ENCODE results near the gene SOD2.
"Not testable (repeated sequence)": the region's sequence is repeated elsewhere in the genome, so short reads cannot be mapped to it uniquely, and the experiment has no call there.

Gene SOD2

DNA sequence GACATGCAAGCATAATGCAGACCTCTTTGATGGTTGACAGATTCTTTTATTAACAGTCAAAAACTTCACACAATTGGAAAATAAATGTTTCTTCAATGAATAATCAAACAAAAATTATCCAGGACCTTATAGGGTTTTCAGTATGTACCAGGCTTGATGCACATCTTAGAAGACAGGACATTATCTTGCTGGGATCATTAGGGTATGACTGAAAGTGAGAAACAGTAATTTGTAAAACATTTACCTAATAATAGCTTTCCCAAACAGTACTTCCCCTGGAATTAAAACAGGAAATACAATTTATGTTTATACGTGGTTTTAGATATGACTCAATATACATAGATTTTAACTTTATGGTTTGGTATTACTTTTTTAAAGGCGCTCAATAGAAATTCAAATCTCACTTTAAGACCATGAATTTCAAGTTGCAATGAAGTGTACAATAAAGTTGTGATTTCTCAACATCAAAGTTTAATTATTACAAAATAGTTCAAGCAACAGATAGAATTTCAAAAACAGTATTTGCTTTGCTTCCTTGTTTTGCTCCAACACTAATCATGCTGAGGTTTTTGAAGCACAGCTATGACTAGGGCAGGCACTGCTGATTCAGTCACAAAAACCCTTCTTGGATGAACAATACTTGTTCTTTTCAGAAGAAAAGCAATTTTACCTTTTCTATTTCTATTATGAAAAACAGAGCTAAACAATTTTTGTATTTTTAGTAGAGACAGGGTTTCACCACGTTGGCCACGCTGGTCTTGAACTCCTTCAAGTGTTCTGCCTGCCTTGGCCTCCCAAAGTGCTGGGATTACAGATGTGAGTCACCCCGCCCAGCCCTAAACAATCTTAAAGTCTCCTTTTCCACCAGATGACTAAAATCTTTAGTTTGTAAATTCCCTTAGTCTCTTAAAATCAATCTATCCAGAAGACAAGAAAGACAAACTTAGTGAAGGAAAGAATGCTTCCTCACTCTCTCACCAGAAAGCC is 13.7 kb downstream of the SOD2 start:
- Mint-ChIP-seq H3K4me3 (no peak overlapping the region), H3K36me3 (peaks cover 26% of the 10 kb centered on the region)
- no peak for ATAC-seq

DNA sequence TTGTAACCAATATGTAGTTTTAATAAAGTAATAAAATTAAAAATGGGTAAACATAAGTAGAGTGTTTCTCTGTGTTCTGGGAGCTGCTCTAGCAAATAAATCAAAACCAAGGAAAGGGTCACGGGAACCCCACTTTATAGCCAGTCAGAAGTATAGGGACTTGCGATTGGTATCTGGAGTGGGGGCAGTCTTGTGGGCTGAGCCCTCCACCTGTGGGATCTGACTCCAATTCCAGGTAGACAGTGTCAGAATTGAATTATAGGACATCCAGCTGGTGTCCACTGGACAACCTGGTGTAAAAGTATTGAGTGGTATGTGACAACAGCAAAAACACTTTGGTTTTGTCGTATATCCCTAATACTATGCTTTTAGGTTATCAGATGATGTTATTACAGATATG is 14.5 kb downstream of the SOD2 start:
- Mint-ChIP-seq H3K27ac (no peak overlapping the region), H3K36me3 (peaks cover 33% of the 10 kb centered on the region), H3K9me3 (no peaks in the 10 kb centered on the region), H3K27me3 (no peaks in the 10 kb centered on the region), H3K4me1 (peaks cover 14% of the 10 kb centered on the region), H3K4me3 (no peak overlapping the region)
- no peak for ATAC-seq

More for the DNA sequence above, 13.7 kb downstream of the SOD2 start:
- H3K27ac Mint-ChIP-seq: no peak overlapping the region
- H3K9me3 Mint-ChIP-seq: no peaks in the 10 kb centered on the region
- peaks cover 11% of the 10 kb centered on the region for H3K4me1 Mint-ChIP-seq
- no peaks in the 10 kb centered on the region for H3K27me3 Mint-ChIP-seq

DNA sequence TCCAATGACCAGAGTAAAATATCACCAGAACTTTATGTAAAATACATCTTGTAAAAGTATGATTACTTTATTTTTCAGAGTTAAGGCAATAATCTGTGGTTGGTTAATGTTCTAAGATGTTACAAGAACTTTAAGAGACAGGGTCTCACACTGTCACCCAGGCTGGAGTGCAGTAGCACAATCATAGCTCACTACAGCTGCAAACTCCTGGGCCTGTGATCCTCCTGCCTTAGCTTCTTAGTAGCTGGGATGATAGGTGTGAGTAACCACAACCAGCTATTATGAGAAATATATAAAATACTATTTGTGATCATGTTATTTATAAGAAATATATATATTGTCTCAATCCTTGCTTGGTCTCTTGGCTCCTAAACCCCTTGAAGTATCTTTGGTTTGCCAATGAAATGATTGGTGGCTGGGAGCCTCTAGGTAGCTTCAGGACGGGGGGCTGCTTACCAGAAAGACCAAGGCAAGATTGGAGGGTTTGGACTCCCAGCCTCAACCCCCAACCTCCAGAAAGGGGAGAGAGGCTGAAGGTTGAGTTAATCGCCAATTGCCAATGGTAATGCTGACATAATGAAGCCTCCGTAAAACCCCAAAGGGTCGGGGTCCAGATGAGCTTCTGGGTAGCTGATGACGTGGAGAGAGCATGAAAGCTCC is 15.4 kb downstream of the SOD2 start:
- Mint-ChIP-seq H3K9me3 (no peaks in the 10 kb centered on the region), H3K4me1 (peaks cover 19% of the 10 kb centered on the region), H3K27ac (no peak overlapping the region), H3K4me3 (no peak overlapping the region), H3K27me3 (no peaks in the 10 kb centered on the region), H3K36me3 (peaks cover 42% of the 10 kb centered on the region)
- no peak for ATAC-seq

DNA sequence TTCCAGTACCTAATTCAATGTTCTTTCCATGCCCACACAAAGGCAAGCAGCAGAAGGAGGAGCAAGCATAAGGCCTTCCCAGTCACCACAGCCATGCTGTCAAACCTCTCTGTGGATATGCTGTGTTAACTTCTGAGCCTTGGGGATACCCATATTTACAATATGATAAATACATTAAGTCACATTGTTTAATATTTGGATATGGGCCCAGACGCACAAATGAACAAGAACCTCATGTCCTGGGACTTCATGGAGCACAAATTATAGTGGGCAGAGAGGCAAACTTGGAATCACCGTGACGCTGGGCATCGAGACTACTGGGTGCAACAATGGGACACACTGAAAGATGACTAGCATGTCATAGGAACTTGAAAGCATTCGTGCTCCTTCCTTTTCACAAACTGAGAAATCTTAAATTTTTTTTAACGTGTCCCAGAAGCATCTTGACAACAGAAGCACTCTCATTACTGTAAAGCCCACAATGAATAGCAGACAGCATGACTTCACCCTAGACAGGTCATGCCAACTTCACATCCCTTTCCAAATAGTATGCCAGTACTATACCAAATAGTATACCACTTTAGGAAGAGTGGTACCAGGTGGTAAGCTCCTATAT is 16.0 kb downstream of the SOD2 start:
- Mint-ChIP-seq H3K27ac (no peak overlapping the region), H3K4me1 (peaks cover 19% of the 10 kb centered on the region), H3K27me3 (no peaks in the 10 kb centered on the region), H3K36me3 (peaks cover 46% of the 10 kb centered on the region), H3K4me3 (no peak overlapping the region), H3K9me3 (peaks cover under 1% of the 10 kb centered on the region)
- no peak for ATAC-seq

DNA sequence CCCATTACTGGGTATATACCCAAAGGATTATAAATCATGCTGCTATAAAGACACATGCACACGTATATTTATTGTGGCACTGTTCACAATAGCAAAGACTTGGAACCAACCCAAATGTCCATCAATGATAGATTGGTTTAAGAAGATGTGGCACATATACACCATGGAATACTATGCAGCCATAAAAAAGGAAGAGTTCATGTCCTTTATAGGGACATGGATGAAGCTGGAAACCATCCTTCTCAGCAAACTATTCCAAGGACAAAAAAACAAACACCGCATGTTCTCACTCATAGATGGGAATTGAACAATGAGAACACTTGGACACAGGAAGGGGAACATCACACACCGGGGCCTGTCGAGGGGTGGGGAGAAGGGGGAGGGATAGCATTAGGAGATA is 16.8 kb downstream of the SOD2 start:
- H3K27ac Mint-ChIP-seq, H3K27me3 Mint-ChIP-seq, ATAC-seq, H3K9me3 Mint-ChIP-seq, H3K4me3 Mint-ChIP-seq: not testable (repeated sequence)
- Mint-ChIP-seq H3K4me1 (peaks cover 19% of the 10 kb centered on the region), H3K36me3 (peaks cover 48% of the 10 kb centered on the region)

DNA sequence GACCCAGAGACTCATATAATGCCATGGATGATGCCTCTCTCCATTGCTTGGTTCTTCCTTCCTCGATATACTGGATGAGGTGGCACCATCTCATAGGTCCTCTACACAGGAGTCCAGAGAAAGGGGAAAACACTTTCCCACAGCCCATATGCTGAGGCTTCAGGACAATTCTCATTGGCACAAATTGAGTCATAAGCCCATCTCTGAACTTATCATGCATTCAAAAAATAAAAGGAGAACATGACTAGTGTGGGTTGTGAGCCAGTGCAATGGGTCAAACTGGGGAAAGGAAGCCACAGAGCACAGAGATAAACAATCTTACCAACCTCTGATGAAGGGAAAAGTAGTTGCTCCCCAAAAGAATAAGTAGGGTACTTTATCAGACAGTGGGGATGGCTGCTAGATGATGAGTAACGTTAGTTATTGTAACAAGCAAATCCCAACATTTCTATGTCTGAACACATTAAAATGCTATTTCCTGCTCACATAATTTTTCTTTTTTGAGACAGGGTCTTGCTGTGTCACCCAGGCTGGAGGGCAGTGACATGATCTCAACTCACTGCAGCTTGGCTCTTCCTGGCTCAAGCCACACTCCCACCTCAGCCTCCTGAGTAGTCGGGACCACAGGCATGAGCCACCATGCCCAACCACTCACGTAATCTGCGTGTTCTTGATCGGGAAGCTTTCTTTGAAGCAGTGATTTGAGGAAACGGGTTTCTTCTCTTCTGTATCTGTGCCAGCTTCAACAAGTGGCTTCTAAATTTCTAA is 27.0 kb downstream of the SOD2 start:
- peaks cover 2% of the 10 kb centered on the region for H3K9me3 Mint-ChIP-seq
- no peaks in the 10 kb centered on the region for H3K27me3 Mint-ChIP-seq
- no peak overlapping the region for H3K4me3 Mint-ChIP-seq
- H3K27ac Mint-ChIP-seq: no peak overlapping the region
- no peak for ATAC-seq
- H3K36me3 Mint-ChIP-seq: peaks cover 46% of the 10 kb centered on the region
- no peaks in the 10 kb centered on the region for H3K4me1 Mint-ChIP-seq

DNA sequence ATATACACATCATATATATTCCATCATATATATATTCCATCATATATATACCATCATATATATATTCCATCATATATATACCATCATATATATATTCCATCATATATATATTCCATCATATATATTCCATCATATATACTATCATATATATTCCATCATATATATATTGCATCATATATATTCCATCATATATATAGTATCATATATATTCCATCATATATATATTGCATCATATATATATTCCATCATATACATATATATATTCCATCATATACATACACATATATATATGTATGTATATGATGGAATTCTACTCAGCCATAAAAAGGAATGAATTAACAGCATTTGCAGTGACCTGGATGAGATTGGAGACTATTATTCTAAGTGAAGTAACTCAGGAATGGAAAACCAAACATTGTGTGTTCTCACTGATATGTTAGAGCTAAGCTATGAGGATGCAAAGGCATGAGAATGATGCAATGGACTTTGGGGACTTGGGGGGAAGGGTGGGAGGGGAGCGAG is 29.6 kb downstream of the SOD2 start:
- ATAC-seq, H3K4me3 Mint-ChIP-seq, H3K27me3 Mint-ChIP-seq, H3K9me3 Mint-ChIP-seq, H3K4me1 Mint-ChIP-seq, H3K27ac Mint-ChIP-seq: not testable (repeated sequence)
- peaks cover 43% of the 10 kb centered on the region for H3K36me3 Mint-ChIP-seq

DNA sequence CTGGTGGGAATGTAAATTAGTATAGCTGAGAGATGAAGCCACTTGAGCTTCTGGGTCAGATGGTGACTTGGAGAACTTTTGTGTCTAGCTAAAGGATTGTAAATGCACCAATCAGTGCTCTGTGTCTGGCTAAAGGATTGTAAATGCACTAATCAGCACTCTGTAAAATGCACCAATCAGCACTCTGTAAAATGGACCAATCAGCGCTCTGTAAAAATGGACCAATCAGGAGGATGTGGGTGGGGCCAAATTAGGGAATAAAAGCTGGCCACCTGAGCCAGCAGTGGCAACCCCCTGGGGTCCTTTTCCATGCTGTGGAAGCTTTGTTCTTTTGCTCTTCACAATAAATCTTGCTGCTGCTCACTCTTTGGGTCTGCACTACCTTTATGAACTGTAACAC is 31.1 kb downstream of the SOD2 start:
- H3K4me3 Mint-ChIP-seq, H3K9me3 Mint-ChIP-seq, H3K27me3 Mint-ChIP-seq, ATAC-seq, H3K27ac Mint-ChIP-seq, H3K4me1 Mint-ChIP-seq: not testable (repeated sequence)
- peaks cover 42% of the 10 kb centered on the region for H3K36me3 Mint-ChIP-seq

DNA sequence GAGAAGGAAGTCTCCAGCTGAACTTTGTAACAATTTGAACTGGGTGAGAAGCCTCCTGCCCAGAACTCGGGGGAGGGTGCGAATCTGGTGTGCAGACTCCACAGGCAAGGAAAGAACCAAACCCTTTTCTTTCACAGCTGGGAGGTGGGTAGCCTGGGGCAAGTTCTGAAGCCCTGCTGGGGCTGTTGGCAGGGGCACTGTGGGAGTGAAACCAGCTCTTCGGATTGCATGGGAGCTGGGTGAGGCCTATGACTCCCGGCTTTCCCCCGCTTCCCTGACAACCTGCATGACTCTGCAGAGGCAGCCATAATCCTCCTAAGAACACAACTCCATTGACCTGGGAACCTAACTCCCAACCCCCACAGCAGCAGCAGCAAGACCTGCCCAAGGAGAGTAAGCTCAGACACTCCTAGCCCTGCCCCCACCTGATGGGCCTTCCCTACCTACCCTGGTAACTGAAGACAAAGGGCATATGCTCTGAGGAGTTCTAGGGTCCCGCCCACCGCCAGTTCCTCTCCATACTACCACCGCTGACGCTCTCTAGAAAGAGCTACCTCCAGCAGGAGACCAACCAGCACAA is 37.5 kb downstream of the SOD2 start:
- Mint-ChIP-seq H3K9me3 (peaks cover 3% of the 10 kb centered on the region), H3K4me3 (no peak overlapping the region), H3K27ac (no peak overlapping the region), H3K4me1 (peaks cover 6% of the 10 kb centered on the region), H3K27me3 (no peaks in the 10 kb centered on the region), H3K36me3 (peaks cover 19% of the 10 kb centered on the region)
- no peak for ATAC-seq

DNA sequence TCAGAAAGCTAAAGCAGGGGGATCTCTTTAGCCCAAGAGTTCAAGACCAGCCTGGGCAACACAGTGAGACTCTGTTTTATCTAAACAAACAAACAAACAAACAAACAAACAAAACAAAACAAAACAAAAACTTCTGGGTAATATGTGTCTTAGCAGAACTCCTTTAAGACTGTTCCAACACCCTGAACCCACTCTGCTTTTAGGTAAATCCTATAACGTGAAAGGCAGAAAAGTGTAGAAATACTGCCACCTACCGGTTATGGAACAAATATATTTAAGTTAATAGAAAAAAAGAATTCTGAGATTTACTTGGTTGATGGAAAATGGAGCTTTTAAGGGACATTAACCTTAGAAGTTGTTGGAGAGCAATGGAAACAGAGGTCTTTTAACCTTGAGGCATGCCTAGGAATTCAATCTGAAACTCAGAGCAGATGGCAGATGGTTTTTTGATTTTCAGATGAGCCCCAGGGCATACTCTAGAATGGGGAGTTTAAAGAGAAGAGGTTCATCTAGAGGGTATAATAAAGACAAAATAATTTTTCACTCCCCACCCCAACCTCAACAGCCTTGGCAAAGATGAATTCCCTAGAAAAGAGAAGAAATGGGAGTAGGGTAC is 38.5 kb downstream of the SOD2 start:
- Mint-ChIP-seq H3K4me3 (no peak overlapping the region), H3K4me1 (peaks cover 6% of the 10 kb centered on the region), H3K27ac (no peak overlapping the region), H3K27me3 (no peaks in the 10 kb centered on the region), H3K9me3 (peaks cover 3% of the 10 kb centered on the region), H3K36me3 (peaks cover 14% of the 10 kb centered on the region)
- no peak for ATAC-seq

DNA sequence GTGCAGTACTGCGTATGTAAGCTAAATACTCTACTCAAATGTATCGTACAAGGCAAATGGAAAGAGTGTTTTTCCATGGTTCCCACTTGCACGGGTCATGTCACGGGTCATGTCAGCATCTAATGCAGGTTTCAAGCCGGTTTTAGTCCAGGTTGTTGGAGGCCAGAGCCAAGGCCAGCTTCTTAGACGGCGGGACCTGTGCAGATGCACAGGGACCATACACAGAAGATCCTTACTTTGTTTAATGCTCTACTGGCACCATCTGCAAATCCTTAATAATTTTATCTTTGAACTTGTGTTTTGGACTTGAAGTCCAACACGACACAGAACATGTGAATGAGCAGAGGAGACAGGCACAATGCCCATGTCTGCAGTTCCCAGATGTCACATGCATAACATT is 42.7 kb downstream of the SOD2 start:
- Mint-ChIP-seq H3K4me3 (no peak overlapping the region), H3K27ac (no peak overlapping the region)

DNA sequence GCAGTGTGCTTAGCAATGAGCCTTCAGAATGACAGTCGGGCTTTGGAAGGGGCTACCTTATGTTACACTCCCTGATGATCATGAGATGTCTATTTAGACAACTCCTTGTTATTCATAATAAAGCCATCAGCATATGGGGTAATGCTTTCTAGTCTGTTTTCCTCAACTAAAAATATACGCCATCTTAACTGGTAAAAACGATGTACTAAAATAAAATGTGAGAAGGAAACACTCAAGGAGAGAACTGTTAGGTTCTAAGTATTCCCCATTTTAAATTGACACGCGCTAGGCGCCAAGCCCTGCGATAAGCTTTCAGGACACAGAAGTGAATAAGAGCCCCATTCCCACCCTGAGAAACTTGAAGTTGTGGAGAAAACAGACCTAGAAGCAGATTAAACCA is 43.6 kb downstream of the SOD2 start:
- ATAC-seq: no peak
- H3K27me3 Mint-ChIP-seq: no peaks in the 10 kb centered on the region
- H3K4me3 Mint-ChIP-seq: no peak overlapping the region
- H3K36me3 Mint-ChIP-seq: peaks cover 4% of the 10 kb centered on the region
- no peaks in the 10 kb centered on the region for H3K9me3 Mint-ChIP-seq
- peaks cover 6% of the 10 kb centered on the region for H3K4me1 Mint-ChIP-seq
- no peak overlapping the region for H3K27ac Mint-ChIP-seq

More for the DNA sequence above, 42.7 kb downstream of the SOD2 start:
- no peaks in the 10 kb centered on the region for H3K27me3 Mint-ChIP-seq
- peaks cover 4% of the 10 kb centered on the region for H3K36me3 Mint-ChIP-seq
- H3K4me1 Mint-ChIP-seq: peaks cover 11% of the 10 kb centered on the region
- H3K9me3 Mint-ChIP-seq: no peaks in the 10 kb centered on the region
- no peak for ATAC-seq

DNA sequence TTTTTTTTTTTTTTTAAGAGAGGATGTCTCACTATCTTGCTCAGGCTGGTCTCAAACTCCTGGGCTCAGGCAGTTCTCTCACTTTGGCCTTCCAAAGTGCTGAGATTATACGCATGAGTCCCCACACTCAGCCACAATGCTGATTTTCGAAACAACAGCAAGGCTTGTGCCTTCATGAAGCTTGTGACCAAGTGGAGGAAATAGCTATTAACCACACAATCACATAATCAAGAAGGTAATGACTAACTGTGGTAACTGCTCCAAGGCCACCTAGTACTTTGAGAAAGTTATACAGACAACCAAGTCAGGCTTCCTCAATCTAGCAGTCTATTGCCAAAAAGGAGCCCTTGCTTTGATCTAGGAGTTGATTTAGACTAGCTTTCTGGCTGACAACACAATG is 46.3 kb downstream of the SOD2 start:
- Mint-ChIP-seq H3K36me3 (peaks cover 11% of the 10 kb centered on the region), H3K27me3 (no peaks in the 10 kb centered on the region), H3K4me1 (peaks cover 5% of the 10 kb centered on the region), H3K9me3 (peaks cover under 1% of the 10 kb centered on the region), H3K4me3 (no peak overlapping the region), H3K27ac (no peak overlapping the region)
- peak; percentile 53 for ATAC-seq

DNA sequence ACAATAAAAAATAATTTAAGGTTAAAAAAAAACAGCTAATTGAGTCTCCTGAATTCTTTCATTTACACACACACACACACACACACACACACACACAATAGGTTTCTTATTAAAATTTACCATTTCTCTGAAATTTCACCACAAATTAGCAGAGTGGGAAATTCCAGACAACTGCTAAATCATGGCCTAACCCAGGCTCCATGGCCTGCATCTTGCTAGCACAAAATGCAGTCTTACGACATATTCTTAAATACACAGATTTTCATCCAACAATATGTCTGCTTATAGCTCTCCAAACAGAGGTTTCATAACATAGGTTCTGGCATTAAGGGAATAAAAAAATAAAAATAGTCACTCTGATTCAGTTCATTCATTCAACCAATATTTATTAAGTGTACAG is 46.9 kb downstream of the SOD2 start:
- no peaks in the 10 kb centered on the region for H3K27me3 Mint-ChIP-seq
- peaks cover 5% of the 10 kb centered on the region for H3K9me3 Mint-ChIP-seq
- no peak for ATAC-seq
- H3K27ac Mint-ChIP-seq: no peak overlapping the region
- no peak overlapping the region for H3K4me3 Mint-ChIP-seq
- peaks cover 17% of the 10 kb centered on the region for H3K36me3 Mint-ChIP-seq
- H3K4me1 Mint-ChIP-seq: peaks cover 5% of the 10 kb centered on the region
